ENCODE results near the gene B3GALT5.

GRCh38 chr21:39675993-39676661, 63.4 kb downstream of the B3GALT5 start:
- TF ChIP-seq EZH2 (IDR thresholded peaks at IDR 0.05; ENCODE audit: borderline replicate concordance, insufficient read depth, low read depth, low read length, poor library complexity, severe bottlenecking) (no peak), CTCF (IDR thresholded peaks at IDR 0.05) (no peak)

Data from B cell (primary cell).